K562 (cell line): ENCODE measurements around the gene CCDC28A. TPM values are rescaled to one million over a fixed set of nuclear protein-coding genes. Genes with fewer than 3 reads are reported as not detected.

Experiments used
- ATAC-seq: fragments of 200-7000 bp; cut with Tn5 transposase; 3 replicates; pipeline ENCODE4 v1.9.1; 2020; ENCODE audit warnings: moderate library complexity
- BruUV-seq: library from RNA; stranded (reverse); fragments of 400-500 nt; replicated peaks from 2 replicates; lab custom pipeline; 2021; lab: Mats Ljungman, UMichigan
- CTCF ChIA-PET: fragments of 300-600 bp; formaldehyde crosslinking; extraction: SDS; loops from one replicate; lab custom pipeline; 2021; ENCODE audit warnings: low intra/inter-chr PET ratio; lab: Yijun Ruan, JAX
- POLR2A ChIA-PET: fragments of 300-600, 350-650 bp; sonication (Branson Sonifier 250); formaldehyde crosslinking; extraction: SDS; loops from one replicate; lab custom pipeline; 2021; ENCODE audit warnings: antibody characterized with exemption, inconsistent platforms; lab: Yijun Ruan, JAX
- DNase-seq, 4 experiments: peaks; one replicate each; pipeline versions ENCODE4 v3.0.0 to v3.0.0-alpha.2; 2011 to 2018; ENCODE audit warnings: low spot score in 3 of 4, mixed read lengths in 3 of 4; ENCODE audit errors: extremely low read depth in 1 of 4
- FAIRE-seq: peaks from 2 replicates; lab custom pipeline; 2011; peaks lifted over from hg19 to GRCh38; lab: Jason Lieb, UNC
- H2AFZ ChIP-seq: 2 replicates; pipeline ENCODE4 v1.6.0; 2011; ENCODE audit warnings: low read depth, low read length, control low read depth, inconsistent platforms
- H3K27ac ChIP-seq: fragments of 200-600 bp; 3 replicates; pipeline ENCODE4 v1.8.0; 2011; ENCODE audit warnings: low read depth, mild to moderate bottlenecking, control low read depth, inconsistent platforms, low read length, moderate library complexity, mixed read lengths; ENCODE audit errors: extremely low read depth
- H3K27me3 ChIP-seq, 2 experiments: fragments of 300-600 bp in 1 of 2; 2 replicates in 1 of 2; 3 replicates in 1 of 2; pipeline versions ENCODE4 v1.6.0 to v1.8.0; 2011; ENCODE audit warnings: inconsistent platforms in 2 of 2, low read length in 2 of 2, mild to moderate bottlenecking in 1 of 2, mixed read lengths in 1 of 2, moderate library complexity in 1 of 2; ENCODE audit not compliant: control insufficient read depth in 2 of 2, insufficient read depth in 2 of 2
- H3K36me3 ChIP-seq: fragments of 300-600 bp; 3 replicates; pipeline ENCODE4 v1.8.0; 2011; ENCODE audit warnings: mild to moderate bottlenecking, low read length, inconsistent platforms; ENCODE audit not compliant: control insufficient read depth, insufficient read depth
- H3K4me1 ChIP-seq, 2 experiments: fragments of 200-600 bp in 1 of 2; replicated peaks in 1 of 2; 2 replicates in 1 of 2; 3 replicates in 1 of 2; pipeline versions ENCODE4 v1.5.1 to v1.8.0; 2011; ENCODE audit warnings: inconsistent platforms in 2 of 2, low read length in 2 of 2, mild to moderate bottlenecking in 1 of 2, mixed read lengths in 1 of 2, moderate library complexity in 1 of 2; ENCODE audit not compliant: control insufficient read depth in 2 of 2, insufficient read depth in 2 of 2
- H3K4me2 ChIP-seq: 2 replicates; pipeline ENCODE4 v1.6.1; 2011; ENCODE audit warnings: low read length, control low read depth, inconsistent platforms, mixed read lengths; ENCODE audit not compliant: insufficient read depth
- H3K4me3 ChIP-seq: fragments of 200-600 bp; sonication (generic), shearing (Covaris generic); 2 replicates; pipeline ENCODE4 v1.5.1; 2016; ENCODE audit warnings: control low read depth, inconsistent platforms
- H3K79me2 ChIP-seq: fragments of 200-600 bp; 3 replicates; pipeline ENCODE4 v1.8.0; 2011; ENCODE audit warnings: low read length, inconsistent platforms; ENCODE audit not compliant: control insufficient read depth, insufficient read depth
- H3K9ac ChIP-seq, 2 experiments: 2 replicates each; pipeline versions ENCODE4 v1.6.0 to v1.6.1; 2011; ENCODE audit warnings: low read depth in 2 of 2, low read length in 2 of 2, control low read depth in 1 of 2, inconsistent platforms in 1 of 2, mild to moderate bottlenecking in 1 of 2, mixed read lengths in 1 of 2; ENCODE audit not compliant: insufficient read depth in 1 of 2
- H3K9me1 ChIP-seq: one replicate; pipeline ENCODE4 v1.6.0; 2011; ENCODE audit warnings: inconsistent platforms, mild to moderate bottlenecking, low read length, moderate library complexity; ENCODE audit not compliant: control insufficient read depth, insufficient read depth
- H3K9me3 ChIP-seq: replicated peaks from 2 replicates; pipeline ENCODE4 v1.5.1; 2011; ENCODE audit warnings: low read depth, low read length, inconsistent platforms; ENCODE audit not compliant: control insufficient read depth, insufficient read depth
- H4K20me1 ChIP-seq: replicated peaks from 2 replicates; pipeline ENCODE4 v1.6.1; 2011; ENCODE audit warnings: low read length, inconsistent platforms, mixed read lengths; ENCODE audit not compliant: control insufficient read depth, insufficient read depth
- AFF4 ChIP-seq: sonication (generic); formaldehyde crosslinking; IDR thresholded peaks from 2 replicates; pipeline ENCODE4 v1.8.0; 2023; ENCODE audit warnings: mild to moderate bottlenecking, missing genetic modification reagents
- FOXP1 ChIP-seq: sonication (generic); formaldehyde crosslinking; IDR thresholded peaks from 2 replicates; pipeline ENCODE4 v1.8.0; 2022; ENCODE audit warnings: mild to moderate bottlenecking, missing genetic modification reagents
- PHF8 ChIP-seq: fragments of 200-600 bp; sonication (generic); IDR thresholded peaks from 2 replicates; pipeline ENCODE4 v1.6.1; 2012; ENCODE audit warnings: mixed run types, mild to moderate bottlenecking, inconsistent platforms, low read length, moderate library complexity, borderline replicate concordance
- SPI1 ChIP-seq: IDR thresholded peaks from 2 replicates; pipeline ENCODE4 v1.6.1; 2011; ENCODE audit warnings: low read depth, low read length, control low read depth, borderline replicate concordance
- TEAD4 ChIP-seq, 2 experiments: sonication (generic) in 1 of 2; formaldehyde crosslinking in 1 of 2; IDR thresholded peaks; 2 replicates each; pipeline versions ENCODE4 v1.6.1 to v1.8.0; 2012 to 2022; ENCODE audit warnings: borderline replicate concordance in 1 of 2, inconsistent platforms in 1 of 2, low read length in 1 of 2, mild to moderate bottlenecking in 1 of 2, missing genetic modification reagents in 1 of 2
- ZC3H11A ChIP-seq: IDR thresholded peaks from 2 replicates; pipeline ENCODE4 v1.6.1; 2012; ENCODE audit warnings: low read depth, low read length, improper control_type of control experiment
- WGBS: fragments of 100-300 bp; shearing (Covaris generic); methylation state at CpG from one replicate; pipeline ENCODE4 v1.1.6; 2016; ENCODE audit warnings: low coverage, mixed read lengths; ENCODE audit not compliant: insufficient coverage; ENCODE audit errors: missing lambda C conversion rate; 5-methylcytosine and 5-hydroxymethylcytosine counted together
- in situ Hi-C: fragments of 300-500 bp; cut with MboI; formaldehyde crosslinking; loops from 4 replicates; pipeline ENCODE4 v1.15.0; 2018; ENCODE audit warnings: inconsistent platforms, mixed read lengths
- intact Hi-C: fragments of 100-400 bp; cut with micrococcal nuclease; formaldehyde crosslinking; loops from 2 replicates; pipeline ENCODE4 v1.14.2; 2022
- polyA plus RNA-seq, 8 experiments: library from polyadenylated mRNA; depleted of rRNA in 4 of 8; stranded (reverse) in 5 of 8; unstranded in 3 of 8; fragments of >200 nt; fragmentation: Nextera tagmentation in 2 of 8; fragmentation: Illumina TruSeq in 1 of 8; extraction: Ambion mirVana in 2 of 8; extraction: Trizol in 1 of 8; gene quantifications; 2 replicates each; pipeline versions ENCODE4 v1.2.1 to v1.2.3, GENCODE V29; 2011 to 2014; ENCODE audit warnings: inconsistent platforms in 1 of 8, missing spikeins in 1 of 8
- total RNA-seq, 7 experiments: library from RNA; depleted of rRNA in 6 of 7; stranded (reverse); fragments of >200 nt in 6 of 7; fragmentation: Illumina TruSeq in 2 of 7; extraction: Trizol in 2 of 7; gene quantifications; 2 replicates each; pipeline versions ENCODE4 v1.2.1 to v1.2.3, GENCODE V29; 2011 to 2021; ENCODE audit warnings: low replicate concordance in 1 of 7

The CCDC28A gene
- total and polyA plus RNA-seq, 9 of the 15 experiments (the other 6 are each of a cell fraction or from before 2014, with no cell fraction given), result 12.6 to 35.5 (median 19.1) TPM

DNA sequence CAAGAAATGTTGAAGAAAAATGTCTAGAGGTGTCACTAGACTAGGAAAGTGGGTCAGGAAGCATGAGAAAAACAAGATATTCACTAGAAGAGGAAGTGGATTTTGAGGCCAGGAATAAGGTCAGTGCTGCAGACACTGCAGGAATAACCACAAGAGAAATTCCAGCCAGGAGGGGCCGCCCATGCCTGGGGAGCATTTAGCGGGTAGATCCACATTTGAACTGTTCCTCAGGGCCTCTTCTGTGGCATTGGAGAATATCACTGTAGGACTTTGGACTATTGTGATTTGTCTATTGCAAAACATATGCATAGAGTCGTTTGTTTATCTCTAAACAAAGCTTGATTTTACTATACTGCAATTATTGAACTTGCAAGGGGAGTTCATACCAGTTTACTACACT, 49.6 kb upstream of the CCDC28A start:
- H3K4me2 ChIP-seq, result no peak overlapping the region
- H3K4me3 ChIP-seq, result no peak overlapping the region
- no peak overlapping the region for H3K9ac ChIP-seq
- in situ Hi-C loops, result no loop called here
- no TSS peak for BruUV-seq
- no peaks in the 10 kb centered on the region for H3K79me2 ChIP-seq
- peaks cover 0 to 11% of the 10 kb centered on the region in 2 experiments; a peak in 2 of 5 replicates for H3K27me3 ChIP-seq
- DNase-seq (no peak), FAIRE-seq (no peak), ATAC-seq (no peak)
- intact Hi-C loops, result no loop called here
- no peak overlapping the region for H2AFZ ChIP-seq
- no peak overlapping the region for H3K27ac ChIP-seq
- no peaks in the 10 kb centered on the region for H4K20me1 ChIP-seq
- ChIA-PET POLR2A (no interaction called here), CTCF (no interaction called here)
- H3K9me3 ChIP-seq, result no peaks in the 10 kb centered on the region
- TF ChIP-seq FOXP1 (CRISPR knock-in tag) (no peak), ZC3H11A (no peak), PHF8 (no peak), TEAD4 (IDR thresholded peaks at IDR 0.05; ENCODE audit: low read length) (peak; percentile 54; the same call in 1 of the 2 replicates), TEAD4 (CRISPR knock-in tag; IDR thresholded peaks at IDR 0.05; ENCODE audit: borderline replicate concordance) (no peak), SPI1 (peak; percentile 93), AFF4 (CRISPR knock-in tag) (no peak)
- WGBS, result 0% methylated on average over 3 of the region's 3 CpGs
- H3K36me3 ChIP-seq, result no peaks in the 10 kb centered on the region
- H3K4me1 ChIP-seq, result no peaks in the 10 kb centered on the region
- no peaks in the 10 kb centered on the region for H3K9me1 ChIP-seq
